GM11168 (cell line): ENCODE results near the gene NID1.
"Not testable (repeated sequence)": the region's sequence is repeated elsewhere in the genome, so short reads cannot be mapped to it uniquely, and the experiment has no call there.

Experiments used
- in situ Hi-C: fragments of 300-500 bp; cut with MboI; formaldehyde crosslinking; loops from one replicate; pipeline ENCODE4 v1.12.0; 2022; ENCODE audit warnings: low sequenced_read_pairs; ENCODE audit not compliant: unreplicated experiment

The NID1 gene

GRCh38 chr1:236003058-236003457, 61.8 kb downstream of the NID1 start:
- in situ Hi-C loops, result not testable (repeated sequence)

GRCh38 chr1:236002572-236002971, 62.3 kb downstream of the NID1 start:
- in situ Hi-C loops, result no loop called here

- in situ Hi-C loops, result no loop called here
These were observed 62.9 kb downstream of the NID1 start for GRCh38 chr1:236002025-236002390.

- in situ Hi-C loops, result no loop called here
These were observed 64.1 kb downstream of the NID1 start for GRCh38 chr1:236000781-236001180.

GRCh38 chr1:235999259-235999925, 65.5 kb downstream of the NID1 start:
- in situ Hi-C loops, result no loop called here

- in situ Hi-C loops, result no loop called here
These were observed 66.1 kb downstream of the NID1 start for GRCh38 chr1:235998812-235999211.

GRCh38 chr1:235997931-235998330, 67.0 kb downstream of the NID1 start:
- in situ Hi-C loops, result no loop called here

GRCh38 chr1:235997049-235997448, 67.8 kb downstream of the NID1 start:
- in situ Hi-C loops, result no loop called here

GRCh38 chr1:235996048-235996785, 68.7 kb downstream of the NID1 start:
- in situ Hi-C loops, result no loop called here

GRCh38 chr1:235995511-235995910, 69.4 kb downstream of the NID1 start:
- in situ Hi-C loops, result no loop called here

GRCh38 chr1:235993652-235994051, 71.2 kb downstream of the NID1 start:
- in situ Hi-C loops, result no loop called here

- in situ Hi-C loops, result no loop called here
These were observed 72.0 kb downstream of the NID1 start for GRCh38 chr1:235992868-235993267.

GRCh38 chr1:235992346-235992745, 72.5 kb downstream of the NID1 start:
- in situ Hi-C loops, result no loop called here

- in situ Hi-C loops, result no loop called here
These were observed 74.5 kb downstream of the NID1 start for GRCh38 chr1:235990330-235990795.

- in situ Hi-C loops, result no loop called here
These were observed 75.8 kb downstream of the NID1 start for GRCh38 chr1:235989105-235989504.

GRCh38 chr1:235986869-235987268, 78.0 kb downstream of the NID1 start:
- in situ Hi-C loops, result no loop called here

GRCh38 chr1:235984041-235984825, 80.7 kb downstream of the NID1 start:
- in situ Hi-C loops, result no loop called here

- in situ Hi-C loops, result no loop called here
These were observed 83.9 kb downstream of the NID1 start for GRCh38 chr1:235980976-235981375.

- in situ Hi-C loops, result loop anchor here (10.0 kb wide), 1 partner anchor 465 kb away; no protein-coding TSS in a partner anchor
These were observed 85.1 kb downstream of the NID1 start for GRCh38 chr1:235979716-235980333.

- in situ Hi-C loops, result loop anchor here (10.0 kb wide), 1 partner anchor 464 kb away; no protein-coding TSS in a partner anchor
These were observed 85.7 kb downstream of the NID1 start for GRCh38 chr1:235979176-235979575.
